G401 (cell line): ENCODE results near the gene FAM219B. TPM values are rescaled to one million over a fixed set of nuclear protein-coding genes. Genes with fewer than 3 reads are reported as not detected.
"Not testable (repeated sequence)": the region's sequence is repeated elsewhere in the genome, so short reads cannot be mapped to it uniquely, and the experiment has no call there.

Source experiments
- DNase-seq: peaks from one replicate; pipeline ENCODE4 v3.0.0-alpha.2; 2015; ENCODE audit warnings: low spot score
- in situ Hi-C: cut with HindIII; loops from 2 replicates; pipeline ENCODE4 v1.10.0; 2016; ENCODE audit warnings: low sequenced_read_pairs, mixed read lengths
- total RNA-seq: library from RNA; depleted of rRNA; stranded (reverse); fragments of >200 nt; shearing (Covaris generic); gene quantifications from 2 replicates; pipeline ENCODE4 v1.2.3, GENCODE V29; 2014; rRNA removed

FAM219B gene, protein sequence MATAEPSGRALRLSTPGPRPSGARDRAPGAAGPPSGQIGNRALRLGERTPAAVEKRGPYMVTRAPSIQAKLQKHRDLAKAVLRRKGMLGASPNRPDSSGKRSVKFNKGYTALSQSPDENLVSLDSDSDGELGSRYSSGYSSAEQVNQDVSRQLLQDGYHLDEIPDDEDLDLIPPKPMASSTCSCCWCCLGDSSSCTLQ
- 53.5 and 58.8 TPM in 2 replicates for total RNA-seq

DNA sequence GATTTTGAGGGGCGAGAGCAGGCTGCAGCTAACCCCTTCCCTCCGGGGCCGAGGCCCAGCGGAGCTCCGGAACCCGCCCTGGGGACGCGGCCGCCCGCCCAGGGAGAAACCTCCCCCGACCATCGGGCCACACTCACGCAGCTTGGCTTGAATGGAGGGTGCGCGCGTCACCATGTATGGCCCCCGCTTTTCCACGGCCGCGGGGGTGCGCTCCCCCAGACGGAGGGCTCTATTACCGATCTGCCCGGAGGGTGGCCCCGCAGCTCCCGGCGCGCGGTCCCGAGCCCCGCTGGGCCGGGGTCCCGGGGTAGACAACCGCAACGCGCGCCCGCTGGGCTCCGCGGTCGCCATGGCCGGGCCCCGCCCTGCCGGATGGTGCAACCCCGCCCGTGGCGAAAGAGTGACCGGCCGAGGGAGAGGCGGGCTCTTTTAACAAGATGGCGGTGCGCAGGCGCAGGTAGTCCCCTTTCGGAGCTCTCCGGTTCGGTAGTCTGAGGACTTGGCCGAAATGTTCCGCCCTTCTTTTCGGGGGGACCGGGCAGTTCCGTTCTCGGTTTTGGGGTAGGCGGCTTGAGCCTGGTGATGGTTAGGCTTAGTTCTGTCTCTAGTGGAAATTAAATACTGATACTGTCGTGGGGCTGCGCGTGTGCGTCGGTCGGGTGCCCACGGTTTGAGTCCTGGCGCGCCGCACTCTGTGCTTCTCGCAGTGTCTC is at the start of gene FAM219B:
TSS of gene FAM219B (minus strand) at position 402 of the 713 bp plus-strand sequence. CDS start at position 351, 51 bp downstream.
- in situ Hi-C loops: no loop called here
- peak; percentile 95 for DNase-seq

DNA sequence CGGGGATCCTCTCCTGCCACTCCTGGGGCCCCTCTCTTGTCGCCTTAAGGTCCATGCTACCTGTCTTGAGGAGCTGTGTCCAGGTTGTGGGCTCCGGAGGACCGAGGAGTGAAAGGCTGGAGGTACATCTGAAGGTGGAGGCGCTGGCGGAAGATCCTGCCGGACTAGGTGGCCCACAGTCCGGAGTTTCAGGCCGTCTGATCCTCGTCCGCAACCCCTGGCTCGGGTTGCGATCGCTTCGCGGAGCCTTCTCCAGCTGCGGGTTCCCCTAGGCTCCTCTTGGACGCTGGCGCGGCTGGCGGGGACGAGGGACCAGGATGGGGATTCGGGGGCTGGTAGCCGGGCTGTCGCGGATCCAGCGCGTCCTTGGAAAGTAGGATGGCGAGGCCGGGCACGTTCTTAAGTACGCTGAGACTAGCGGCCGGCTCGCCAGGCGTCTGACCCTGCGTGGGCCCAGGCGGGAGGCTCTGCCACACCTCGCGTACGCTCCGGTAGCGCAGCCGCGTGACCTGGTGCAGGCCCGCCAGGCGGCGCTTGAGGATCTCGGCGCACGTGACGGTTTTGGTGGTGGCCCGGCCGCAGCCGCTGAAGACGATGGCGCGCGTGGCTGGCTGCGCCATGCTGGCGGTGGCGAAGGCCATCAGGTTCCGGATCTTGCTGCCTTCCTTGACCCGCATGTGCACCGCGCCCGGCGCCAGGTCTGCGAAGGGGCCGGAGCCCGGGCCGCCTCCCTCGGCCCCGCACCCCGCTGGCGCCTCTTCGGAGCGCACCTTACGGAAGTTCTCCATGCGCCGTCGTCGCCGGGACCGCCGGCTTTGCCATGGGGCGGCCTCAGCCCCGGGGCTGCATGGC is 49.4 kb upstream of the FAM219B start:
- peak; percentile 32 for DNase-seq
- in situ Hi-C loops: no loop called here

DNA sequence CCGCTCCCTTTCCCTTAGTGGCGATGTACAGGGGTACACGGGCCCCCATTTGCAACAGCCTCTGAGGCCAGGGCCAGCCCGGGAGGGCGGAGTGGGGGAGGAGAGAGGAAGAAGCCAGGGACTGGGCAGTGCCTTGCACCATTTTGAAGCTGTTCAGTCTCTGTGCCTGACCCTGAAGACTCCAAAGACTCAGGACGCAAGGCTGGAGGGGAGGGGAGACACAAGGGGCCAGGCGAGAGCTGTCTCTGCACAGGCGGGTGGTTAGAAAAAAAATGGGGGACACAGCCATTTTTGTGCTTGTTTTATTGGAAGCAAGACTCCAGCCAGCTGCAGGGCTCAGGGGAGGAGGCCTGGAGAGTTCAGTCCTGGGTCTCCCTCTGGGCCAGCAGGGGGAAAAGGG is 48.4 kb upstream of the FAM219B start:
- DNase-seq: no peak
- in situ Hi-C loops: no loop called here

DNA sequence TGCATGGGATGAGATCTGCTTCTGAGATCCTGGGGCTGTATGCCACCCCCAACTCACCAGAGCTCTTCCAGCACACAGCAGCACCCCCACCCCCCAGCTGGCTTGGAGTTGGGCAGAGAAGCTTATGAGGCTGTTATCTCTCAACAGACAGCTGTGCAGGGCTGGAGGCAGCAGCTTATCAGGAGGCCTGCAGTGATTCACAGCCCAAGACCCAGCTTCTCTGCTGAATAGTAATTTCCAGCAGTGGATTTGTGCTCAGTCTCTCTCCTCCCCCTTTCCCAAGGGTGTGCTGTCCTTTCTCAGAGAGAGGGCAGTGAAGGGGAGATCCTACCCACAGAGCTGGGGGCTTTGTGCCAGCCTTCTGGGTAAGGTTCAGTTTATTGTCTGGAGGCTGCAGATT is 47.9 kb upstream of the FAM219B start:
- in situ Hi-C loops: no loop called here
- no peak for DNase-seq

DNA sequence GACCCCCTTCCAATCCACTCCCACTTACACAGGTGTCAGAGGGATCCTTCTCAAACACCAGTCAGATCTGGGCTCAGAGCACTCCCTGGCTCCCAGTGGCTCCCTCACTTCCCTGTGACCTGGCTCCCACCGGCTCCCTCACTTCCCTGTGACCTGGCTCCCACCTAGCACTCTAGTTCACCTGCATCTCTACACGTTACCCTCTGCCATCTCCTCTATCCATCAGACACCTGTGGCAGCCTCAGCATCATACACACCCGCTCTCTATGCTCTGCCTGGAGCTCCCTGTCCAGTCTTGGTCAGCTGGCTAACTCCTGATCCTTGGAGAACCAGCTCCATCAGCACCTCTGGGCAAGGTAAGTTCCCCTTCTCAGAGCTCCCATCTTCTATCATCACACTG is 44.4 kb upstream of the FAM219B start:
- no peak for DNase-seq
- in situ Hi-C loops: no loop called here

DNA sequence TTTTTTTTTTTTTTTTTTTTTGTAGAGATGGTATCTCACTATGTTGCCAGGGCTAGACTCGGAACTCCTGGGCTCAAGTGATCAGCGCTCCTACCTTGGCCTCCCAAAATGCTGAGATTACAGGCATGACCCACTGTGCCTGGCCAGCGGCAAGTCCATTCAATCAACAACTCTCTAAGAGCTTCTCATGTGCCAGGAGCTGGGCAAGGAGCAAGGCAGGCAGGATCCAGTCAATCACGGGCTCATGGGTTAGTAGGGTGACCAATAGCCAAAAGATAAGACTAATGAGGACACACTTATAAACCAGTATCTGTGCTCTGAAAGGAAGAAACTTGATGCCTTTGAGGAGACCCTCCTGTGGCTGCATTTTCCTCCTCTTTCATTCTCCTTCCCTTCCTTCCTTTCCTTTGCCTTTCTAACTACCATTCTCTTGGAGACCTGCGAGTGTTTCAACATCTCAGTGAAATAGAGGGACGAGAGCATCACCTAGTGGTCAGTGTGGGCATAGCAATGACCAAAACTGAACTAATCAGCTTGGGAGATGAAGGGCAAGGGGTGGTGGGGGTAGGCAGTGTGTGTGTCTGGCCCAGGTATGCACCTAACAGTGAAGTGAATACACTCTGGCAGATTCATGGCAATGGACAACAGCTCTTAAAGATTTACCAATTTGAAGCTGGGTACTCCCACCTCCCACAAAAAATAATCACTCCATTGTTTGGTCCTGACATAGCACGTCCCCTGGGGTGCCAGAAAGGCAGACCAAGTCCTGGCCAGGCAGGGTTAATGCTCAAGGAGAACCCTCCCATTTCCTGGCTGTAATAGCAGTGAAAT is 43.6 kb upstream of the FAM219B start:
- in situ Hi-C loops: no loop called here
- peak; percentile 87 for DNase-seq

DNA sequence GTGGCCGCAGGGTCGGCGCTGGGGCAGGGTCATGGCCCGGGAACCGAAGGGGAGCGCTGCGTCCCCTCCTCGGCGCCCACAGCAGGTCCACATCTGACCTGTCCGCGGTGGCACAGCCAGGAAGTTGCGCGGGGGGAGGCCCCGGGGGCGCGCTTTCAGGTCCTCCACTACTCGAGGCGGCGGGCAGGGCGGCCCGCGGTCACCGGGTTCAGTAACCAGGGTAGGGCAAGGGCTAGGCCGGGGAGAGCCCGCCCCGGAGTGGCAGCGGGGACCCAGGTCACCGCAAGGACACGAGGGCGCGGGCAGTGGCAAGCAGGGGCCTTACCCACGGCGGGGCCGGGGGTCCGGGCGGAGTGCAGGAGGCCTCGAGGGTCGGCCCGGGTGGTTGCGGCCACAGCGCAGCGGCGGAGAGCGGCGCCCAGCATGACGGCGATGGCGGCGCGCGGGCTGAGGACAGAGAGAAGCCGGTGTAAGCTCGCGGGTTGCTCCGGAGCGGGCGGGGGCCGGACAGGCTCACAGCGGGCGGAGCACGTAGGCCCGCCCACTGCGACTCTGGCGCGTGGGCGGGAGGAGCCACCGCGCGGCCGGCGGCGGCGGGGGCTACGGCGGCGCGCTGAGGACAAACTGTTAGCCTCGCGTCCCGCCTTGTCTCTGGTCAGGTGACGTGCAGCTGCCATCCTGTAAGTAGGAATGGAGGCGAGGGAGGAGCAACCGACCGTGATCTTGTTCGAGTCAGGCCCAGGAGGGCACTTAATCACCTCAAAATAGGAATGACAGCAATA is 31.1 kb upstream of the FAM219B start, which contains the start of gene COX5A:
TSS of gene COX5A (minus strand) at position 484 of the 782 bp plus-strand sequence. CDS start at position 425, 59 bp downstream.
- in situ Hi-C loops: no loop called here

DNA sequence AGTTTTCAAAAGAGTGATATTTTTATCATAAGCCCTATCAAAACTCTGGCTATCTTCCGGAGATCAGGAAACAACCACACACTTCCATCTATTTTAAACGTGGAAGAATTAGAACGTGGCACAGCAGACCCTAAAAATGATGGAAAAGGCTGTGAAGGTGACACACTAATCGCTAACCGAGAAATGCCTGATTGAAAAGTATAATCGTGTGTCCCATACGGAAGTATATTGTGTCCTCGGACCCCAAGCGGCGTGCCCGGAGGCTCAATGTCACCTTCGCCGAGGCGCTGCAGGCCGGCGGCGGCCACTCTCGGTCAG is 30.6 kb upstream of the FAM219B start:
- in situ Hi-C loops: no loop called here
- DNase-seq: peak; percentile 29

More for the DNA sequence above, 31.1 kb upstream of the FAM219B start, which contains the start of gene COX5A:
- DNase-seq: peak; percentile 95

DNA sequence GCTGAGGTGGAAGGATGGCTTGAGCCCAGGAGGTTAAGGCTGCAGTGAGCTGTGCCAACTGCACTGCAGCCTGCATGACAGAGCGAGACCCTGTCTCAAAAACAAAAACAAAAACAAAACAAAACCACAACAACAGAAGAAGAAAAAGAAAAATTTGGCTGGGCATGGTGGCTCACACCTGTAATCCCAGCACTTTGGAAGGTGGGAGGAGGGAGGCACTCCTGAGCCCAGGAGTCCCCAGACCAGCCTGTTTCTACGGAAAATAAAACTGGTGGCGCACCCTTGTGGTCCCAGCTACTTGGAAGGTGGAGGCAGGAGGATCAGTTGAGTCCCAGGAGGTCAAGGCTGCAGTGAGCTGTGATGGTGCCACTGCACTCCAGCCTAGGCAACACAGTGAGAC is 28.5 kb upstream of the FAM219B start:
- DNase-seq, in situ Hi-C loops: not testable (repeated sequence)

DNA sequence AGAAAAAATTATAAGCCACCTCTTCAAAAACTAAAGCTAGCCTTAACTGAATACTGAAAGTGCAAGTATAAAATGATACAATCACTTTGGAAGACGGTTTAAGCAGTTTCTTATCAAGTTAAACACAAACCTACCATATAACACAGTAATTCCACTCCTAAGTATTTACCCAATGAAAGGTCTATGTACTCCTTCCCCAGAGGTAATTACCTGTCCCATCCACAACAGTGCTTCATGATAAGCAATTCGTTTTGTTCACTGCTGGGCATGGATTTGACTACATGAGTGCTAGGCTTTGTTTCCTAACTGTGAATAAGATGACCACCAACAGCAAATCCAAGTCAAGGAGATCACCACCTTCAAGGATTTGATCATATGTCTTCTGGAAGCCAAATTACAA is 26.9 kb upstream of the FAM219B start:
- no peak for DNase-seq
- in situ Hi-C loops: no loop called here

DNA sequence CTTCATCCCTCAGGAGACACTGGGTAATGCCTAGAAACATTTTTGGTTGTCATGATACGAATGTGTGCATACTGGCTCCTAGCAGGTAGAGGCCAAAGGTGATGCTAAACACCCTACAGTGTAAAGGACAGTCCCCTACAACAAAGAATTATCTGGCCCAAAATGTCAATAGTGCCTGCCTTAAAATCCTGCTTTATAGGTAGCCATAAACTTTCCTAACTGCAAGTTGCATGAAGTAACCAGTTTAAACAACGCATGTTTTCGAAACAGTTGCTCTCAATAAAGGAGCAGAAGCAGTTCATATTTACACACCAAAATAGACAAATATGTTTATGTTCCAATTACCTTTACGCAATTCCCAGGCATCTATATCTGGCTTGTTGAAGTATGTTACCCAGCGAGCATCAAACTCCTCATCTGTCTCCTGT is 22.1 kb upstream of the FAM219B start:
- DNase-seq: no peak
- in situ Hi-C loops: no loop called here

DNA sequence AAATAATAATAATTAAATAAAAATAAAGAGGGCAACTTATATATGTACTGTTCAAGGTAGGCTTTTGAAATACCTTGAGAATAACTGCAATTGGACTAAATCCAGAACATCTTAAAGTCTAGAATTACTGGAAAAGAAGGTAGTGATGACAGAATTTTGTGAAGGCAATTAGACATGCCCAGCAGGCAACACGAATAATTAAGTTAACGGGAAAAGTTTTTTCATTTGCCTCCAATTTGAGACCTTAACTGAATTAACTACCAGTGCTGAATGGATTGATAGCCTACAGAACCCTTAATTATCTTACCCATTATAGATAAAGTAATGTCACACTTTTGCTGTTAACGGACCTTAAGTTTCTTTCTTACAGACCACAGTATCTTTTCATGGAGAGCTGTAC is 17.9 kb upstream of the FAM219B start:
- DNase-seq: no peak
- in situ Hi-C loops: no loop called here

DNA sequence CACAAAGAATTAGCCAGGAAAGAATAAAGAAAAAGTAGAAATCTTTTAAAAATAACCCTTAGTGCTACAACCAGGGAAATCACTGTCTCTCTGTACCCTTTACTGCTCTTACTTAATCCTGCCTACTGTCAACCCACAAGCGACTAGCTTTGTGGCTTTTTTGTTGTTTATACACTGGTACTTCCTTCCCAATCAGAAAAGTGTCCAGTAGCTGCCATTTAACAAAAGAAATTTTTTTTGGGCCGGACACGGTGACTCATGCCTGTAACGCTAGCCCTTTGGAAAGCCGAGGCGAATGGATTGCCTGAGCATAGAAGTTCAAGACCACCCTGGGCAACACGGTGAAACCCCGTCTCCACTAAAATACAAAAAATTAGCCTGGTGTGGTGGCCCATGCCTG is 13.8 kb upstream of the FAM219B start:
- in situ Hi-C loops: no loop called here
- DNase-seq: no peak

DNA sequence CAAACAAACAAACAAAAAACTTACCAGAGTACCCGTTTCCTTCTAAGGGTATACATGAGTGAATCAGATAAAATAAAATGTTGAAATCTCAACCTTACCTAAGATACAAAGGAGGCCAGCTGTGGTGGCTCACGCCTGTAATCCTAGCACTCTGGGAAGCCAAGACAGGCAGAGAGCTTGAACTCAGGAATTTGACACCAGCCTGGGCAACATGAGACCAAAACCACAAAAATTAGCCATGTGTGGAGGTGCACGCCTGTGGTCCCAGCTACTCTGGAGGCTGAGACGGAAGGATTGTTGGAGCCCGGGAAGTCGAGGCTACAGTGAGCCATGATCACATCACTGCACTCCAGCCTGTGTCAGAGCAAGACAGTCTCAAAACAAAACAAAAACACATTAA is 11.0 kb upstream of the FAM219B start:
- in situ Hi-C loops: no loop called here
- no peak for DNase-seq

DNA sequence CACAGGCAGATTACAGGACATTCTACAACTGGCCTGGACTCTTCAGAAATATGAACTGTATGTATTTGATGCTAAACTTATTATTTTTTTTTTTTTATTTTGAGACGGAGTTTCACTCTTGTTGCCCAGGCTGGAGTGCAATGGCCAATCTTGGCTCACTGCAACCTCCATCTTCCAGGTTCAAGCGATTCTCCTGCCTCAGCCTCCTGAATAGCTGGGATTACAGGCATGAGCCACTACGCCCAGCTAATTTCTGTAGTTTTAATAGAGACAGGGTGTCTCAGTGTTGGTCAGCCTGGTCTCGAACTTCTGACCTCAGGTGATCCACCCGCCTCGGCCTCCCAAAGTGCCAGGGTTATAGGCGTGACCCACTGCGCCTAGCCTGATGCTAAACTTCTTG is 7.1 kb upstream of the FAM219B start:
- DNase-seq, in situ Hi-C loops: not testable (repeated sequence)

DNA sequence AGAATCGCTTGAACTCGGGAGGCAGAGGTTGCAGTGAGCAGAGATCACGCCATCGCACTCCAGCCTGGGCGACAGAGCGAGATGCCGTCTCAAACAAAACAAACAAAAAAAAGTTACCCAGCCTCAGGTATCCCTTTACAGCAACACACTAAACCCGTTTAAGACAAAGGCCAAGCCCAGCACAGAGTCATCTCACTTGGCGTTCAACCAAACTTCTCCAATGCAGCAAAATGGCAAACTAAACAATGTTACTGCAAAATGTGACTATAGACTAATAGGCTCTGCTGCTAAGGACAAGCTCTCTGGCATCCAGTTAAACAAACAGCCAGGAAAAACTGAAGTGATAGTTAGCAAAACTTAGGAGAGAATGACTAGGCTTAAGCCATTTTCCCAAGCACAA is 6.4 kb upstream of the FAM219B start:
- in situ Hi-C loops: no loop called here
- no peak for DNase-seq

DNA sequence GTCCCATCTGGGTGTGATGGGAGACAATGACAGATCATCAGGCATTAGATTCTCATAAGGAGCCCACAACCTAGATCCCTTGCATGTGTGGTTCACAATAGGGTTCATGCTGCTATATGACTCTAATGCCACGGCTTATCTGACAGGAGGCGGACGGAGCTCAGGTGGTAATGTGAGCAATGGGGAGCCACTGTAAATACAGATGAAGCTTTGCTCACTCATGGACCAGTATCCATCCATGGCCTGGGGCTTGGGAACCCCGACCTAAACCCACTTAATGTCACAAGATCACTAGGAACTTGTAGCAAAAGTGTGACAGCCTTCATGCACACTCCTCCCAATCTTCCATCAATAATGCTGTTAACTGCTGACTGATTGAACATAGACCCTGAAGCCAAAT is 2.0 kb upstream of the FAM219B start:
- in situ Hi-C loops: no loop called here
- no peak for DNase-seq

DNA sequence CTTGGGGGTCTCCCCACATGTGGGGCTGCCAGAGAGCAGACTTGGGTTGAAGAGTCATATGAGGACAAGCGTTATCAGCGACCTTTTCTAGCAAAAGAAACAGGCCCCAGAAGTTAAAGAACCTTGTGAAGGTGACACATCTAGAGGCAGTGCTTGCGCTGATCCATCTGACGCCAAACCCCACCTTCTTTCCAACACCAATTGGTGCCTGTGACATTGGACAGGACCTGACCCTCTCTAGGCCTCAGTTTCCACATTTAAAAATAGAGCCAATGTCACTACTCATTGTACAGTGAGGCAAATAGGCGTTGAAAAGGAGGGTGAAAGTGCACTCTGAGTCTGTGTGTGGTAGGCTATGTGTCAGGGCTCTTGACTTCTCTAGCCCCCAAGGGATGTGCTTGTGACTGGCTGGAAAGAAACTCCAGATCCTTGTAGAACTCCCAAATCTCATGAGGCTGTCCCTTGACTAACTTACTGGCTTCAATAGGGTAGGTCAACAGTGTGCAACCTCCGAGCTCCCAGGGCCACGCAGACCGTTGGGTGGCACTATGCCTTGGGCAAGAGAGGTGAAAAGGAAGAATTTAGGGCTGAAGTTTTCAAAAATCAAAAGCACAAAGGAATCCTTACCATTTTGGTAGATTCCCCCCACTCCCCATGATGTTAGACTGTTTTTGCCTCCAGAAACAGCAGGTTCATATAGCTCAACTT is 666 bp upstream of the FAM219B start:
- DNase-seq: peak; percentile 58
- in situ Hi-C loops: no loop called here
